Activated gamma-delta T cell (primary cell): ENCODE results near the gene CEACAM16.

ENCODE experiments used
- DNase-seq: peaks from one replicate; lab custom pipeline; 2025; lab: John Stamatoyannopoulos, UW

The CEACAM16 gene

GRCh38 chr19:44725251-44725650, 26.3 kb downstream of the CEACAM16 start:
- DNase-seq: no peak

DNA sequence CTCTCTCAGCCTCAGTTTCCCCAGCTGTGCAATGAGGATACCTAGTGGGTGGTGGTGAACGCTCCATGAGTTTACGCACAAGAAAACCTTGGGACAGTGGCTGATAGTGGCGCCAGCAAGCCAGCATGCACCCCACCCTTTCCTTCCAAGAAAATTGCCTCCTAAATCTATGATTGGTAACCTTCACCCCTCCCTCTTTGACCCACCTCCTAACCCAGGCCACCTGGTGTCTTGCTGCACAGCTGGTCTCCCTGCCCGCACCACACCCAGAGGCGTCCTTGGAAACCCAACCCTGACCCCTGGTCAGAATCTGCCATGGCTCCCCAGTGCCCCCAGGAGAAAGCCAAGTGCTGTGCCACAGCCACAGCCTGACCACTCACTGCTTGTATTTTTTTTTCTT, 26.7 kb downstream of the CEACAM16 start:
- no peak for DNase-seq

- no peak for DNase-seq
These were observed 27.5 kb downstream of the CEACAM16 start for GRCh38 chr19:44726465-44726864.

DNA sequence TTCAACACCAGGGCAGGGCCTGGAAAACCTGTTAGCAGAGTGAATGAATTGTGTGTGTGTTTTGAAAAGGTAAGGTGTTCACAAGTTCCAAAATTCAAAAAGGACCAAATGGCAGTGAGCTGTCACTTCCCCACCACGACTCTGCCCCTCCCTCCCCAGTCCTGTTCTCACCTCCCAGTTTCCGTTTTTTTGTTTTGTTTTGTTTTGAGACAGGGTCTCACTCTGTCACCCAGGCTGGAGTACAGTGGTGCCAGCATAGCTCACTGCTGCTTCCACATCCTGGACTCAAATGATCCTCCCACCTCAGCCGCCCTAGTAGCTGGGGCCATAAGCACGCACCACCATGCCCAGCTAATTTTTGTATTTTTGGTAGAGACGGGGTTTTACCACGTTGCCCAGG, 29.2 kb downstream of the CEACAM16 start:
- DNase-seq: no peak

DNA sequence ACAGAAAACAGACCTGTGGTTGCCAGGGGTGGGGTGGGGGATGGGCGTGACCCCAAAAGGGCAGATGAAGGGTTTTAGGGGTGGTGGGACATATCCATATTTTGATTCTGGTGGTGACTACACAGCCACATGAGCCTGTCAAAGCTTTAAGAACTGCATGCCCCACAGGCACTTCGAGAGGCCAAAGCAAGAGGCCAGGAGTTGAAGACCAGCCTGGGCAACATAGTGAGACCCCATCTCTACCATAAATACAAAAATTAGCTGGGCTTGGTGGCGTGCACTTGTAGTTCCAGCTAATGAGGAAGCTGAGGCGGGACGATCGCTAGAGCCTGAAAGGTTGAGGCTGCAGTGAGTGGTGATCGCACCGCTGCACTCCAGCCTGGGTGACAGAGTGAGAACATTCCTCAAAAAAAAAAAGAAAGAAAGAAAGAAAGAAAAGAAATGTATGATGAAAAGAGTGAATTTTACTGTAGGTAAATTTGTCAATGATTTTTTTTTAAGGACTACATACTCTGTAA, 30.6 kb downstream of the CEACAM16 start:
- DNase-seq: no peak

- DNase-seq: no peak
These were observed 32.1 kb downstream of the CEACAM16 start for GRCh38 chr19:44731081-44731480.

GRCh38 chr19:44731622-44732021, 32.7 kb downstream of the CEACAM16 start:
- DNase-seq: no peak

DNA sequence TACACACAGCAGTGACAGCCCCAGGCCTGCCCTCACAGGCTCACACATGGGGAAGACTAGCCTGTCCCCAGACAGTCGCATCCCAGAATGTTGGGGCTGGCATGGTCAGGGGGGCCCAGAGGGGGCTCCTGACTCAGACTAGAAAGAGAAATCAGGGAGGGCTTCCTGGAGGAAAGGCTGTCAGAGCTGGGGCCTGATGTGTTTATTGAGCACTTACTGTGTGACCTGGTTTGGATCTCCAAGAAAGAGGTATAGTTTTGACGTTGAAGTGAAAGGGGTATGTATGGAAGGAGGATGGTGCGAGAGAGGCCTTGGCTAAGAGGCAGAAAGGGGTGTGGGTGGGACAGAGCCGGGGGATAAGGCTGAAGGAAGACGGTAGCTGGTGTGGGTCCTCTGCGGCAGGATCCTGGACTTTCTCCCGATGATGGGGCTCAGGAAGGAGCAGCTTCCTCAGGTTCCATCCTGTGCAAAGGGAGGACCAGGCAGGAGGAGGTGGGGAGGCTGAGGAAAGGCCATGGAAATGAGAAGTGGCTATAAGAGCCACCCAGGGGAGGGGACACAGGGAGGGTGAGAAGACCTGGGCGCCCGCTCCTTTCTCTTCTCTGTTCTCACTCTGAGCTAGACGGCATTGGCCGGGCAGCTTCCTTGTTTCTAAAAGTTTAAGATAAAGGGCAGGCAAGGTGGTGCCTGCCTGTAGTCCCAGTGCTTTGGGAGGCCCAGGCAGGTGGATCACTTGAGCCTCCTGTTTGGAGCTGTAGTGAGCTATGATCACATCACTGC, 33.5 kb downstream of the CEACAM16 start:
- no peak for DNase-seq

DNA sequence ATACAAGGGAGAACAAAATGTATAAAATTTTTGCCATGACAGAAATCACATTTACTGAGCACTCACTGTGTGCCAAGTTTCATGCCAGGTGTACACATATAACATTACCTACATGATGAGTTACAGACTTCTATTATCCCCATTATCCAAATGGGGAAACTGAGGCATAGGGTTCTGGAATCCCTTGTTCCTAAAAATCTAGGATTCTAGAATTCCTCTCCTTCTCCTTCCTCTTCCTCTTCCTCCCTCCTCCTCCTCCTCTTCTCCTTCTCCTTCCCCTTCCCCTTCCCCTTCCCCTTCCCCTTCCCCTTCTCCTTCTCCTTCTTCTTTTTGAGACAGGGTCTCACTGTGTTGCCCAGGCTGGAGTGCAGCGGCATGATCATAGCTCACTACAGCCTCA, 35.4 kb downstream of the CEACAM16 start:
- no peak for DNase-seq

GRCh38 chr19:44735011-44735410, 36.1 kb downstream of the CEACAM16 start:
- no peak for DNase-seq

DNA sequence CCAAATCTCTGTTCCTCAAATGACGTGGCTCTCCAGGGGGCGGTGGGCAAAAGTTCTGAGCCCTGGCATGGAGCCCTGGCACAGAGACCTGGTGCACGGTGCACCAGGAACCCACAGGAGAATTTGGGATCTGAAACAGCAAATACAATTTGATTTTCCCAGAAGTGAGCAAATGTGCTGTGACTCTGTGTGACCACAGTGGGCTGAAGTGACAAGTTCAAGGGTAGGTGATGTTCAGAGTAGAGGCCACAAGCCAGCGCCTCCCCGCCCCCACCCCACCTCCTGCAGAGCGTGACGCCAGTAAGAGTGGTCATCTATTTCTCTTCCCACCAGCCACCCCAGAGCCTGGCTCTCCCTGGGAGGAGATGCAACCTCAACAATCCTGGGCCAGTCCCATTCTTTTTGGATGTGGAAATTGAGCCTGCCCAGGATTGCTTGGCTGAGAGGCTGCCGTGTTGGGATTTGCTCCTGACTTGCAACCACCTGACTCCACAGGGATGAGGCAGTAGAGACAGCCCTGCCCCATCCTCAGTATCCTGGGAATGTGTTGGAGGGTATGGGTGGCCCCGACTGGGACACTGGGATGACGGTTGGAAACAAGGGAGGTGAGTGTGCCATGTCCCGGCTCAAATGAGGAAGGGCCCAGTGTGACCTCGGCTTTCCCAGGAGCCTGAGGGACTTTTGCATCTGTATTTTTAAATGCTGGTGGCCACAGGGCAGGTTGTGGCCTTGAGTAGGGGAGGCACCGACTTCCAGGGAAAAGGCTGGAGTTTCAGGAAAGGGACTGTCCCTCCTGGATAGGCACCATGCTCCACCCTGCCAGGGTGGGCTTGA, 38.5 kb downstream of the CEACAM16 start:
- DNase-seq: no peak

- DNase-seq: no peak
These were observed 39.2 kb downstream of the CEACAM16 start for GRCh38 chr19:44738136-44738535.

GRCh38 chr19:44738603-44739558, 39.9 kb downstream of the CEACAM16 start:
- DNase-seq: no peak

- no peak for DNase-seq
These were observed 41.4 kb downstream of the CEACAM16 start for GRCh38 chr19:44740351-44740824.

DNA sequence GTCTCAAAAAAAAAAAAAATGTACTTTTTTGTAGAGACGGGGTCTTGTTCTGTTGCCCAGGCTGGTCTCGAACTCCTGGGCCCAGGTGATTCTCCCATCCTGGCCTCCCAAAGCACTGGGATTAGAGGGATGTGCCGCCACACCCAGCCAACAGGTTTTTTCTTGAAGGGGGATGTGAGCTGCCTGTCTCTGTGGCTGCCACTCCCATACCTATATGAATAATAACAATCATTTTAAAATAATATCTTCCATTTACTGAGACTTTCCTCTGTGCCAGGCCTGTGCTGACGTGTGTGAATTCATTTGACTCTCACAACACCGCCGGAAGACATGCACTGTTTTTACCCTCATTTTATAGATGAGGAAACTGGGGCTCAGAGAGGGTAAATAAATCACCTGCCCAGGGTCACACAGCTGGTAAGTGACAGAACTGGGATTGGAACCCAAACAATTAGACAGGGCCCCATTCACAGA, 42.3 kb downstream of the CEACAM16 start:
- no peak for DNase-seq

DNA sequence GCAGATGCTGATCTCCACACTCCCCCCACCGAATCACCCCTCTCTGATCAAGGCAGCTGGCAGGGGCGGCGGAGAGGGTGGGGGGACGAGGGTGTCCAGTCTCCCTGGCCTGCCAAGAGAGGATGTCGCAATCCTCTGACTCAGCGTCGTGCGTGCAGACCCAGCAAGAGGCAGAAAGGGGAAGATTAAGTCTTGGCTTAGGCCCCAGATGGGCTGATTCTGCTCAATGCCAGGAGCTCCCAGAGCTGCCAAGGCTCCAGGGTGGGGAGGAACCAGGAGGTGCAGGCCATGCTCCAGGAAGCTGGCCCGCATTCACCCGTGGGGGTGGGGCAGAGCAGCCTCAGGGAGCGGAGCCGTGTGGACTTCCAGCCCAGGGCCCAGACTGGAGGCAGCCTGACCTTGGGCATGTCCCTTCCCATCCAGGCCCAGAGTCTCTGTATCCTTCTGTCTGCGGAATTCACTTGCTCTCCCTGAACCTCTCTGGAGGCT, 42.9 kb downstream of the CEACAM16 start:
- no peak for DNase-seq

GRCh38 chr19:44742330-44743061, 43.5 kb downstream of the CEACAM16 start:
- no peak for DNase-seq

DNA sequence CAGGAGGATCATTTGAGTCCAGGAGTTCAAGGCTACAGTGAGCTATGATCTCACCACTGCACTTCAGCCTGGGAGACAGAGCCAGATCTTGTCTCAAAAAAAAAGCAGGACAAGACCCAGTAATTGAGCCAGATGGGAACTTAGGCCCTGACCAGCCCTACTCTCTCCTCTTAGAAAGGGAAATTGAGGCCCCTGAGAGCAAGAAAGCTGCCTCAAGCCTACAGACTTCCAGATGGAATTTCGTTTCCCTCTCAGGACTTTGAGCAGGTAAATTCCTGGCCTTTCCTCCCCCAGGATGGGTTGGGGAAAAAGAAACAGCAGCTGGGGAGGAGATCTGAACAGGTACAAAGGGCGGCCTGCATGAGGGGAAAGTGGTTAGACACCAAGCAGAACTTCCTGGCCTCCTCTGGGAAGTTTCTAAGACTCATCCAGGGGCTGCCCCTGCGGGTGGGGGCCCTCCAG, 46.0 kb downstream of the CEACAM16 start:
- no peak for DNase-seq

GRCh38 chr19:44745341-44745831, 46.4 kb downstream of the CEACAM16 start:
- no peak for DNase-seq

DNA sequence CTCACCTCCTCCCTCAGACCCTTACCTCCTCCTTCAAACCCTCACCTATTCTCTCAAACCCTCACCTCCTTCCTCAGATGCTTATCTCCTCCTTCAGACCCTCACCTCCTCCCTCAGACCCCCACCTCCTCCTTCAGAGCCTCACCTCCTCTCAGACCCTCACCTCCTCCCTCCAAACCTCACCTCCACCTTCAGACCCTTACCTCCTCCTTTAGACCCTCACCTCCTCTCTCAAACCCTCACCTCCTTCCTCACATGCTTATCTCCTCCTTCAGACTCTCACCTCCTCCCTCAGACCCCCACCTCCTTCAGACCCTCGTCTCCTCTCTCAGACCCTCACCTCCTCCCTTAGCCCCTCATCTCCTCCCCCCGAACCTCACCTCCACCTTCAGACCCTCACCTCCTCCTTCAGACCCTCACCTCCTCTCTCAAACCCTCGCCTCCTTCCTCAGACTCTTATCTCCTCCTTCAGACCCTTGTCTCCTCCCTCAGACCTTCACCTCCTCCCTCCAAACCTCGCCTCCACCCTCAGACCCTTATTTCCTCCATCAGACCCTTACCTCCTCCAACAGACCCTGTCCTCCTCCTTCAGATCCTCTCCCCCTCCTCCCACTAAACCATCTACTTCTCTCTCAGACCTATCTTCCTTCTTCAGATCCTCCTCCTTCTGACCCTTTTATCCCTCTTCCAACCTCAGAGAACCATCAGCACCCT, 47.1 kb downstream of the CEACAM16 start:
- no peak for DNase-seq
